ENCODE results near the gene TIMP3.
"Not testable (repeated sequence)": the region's sequence is repeated elsewhere in the genome, so short reads cannot be mapped to it uniquely, and the experiment has no call there.

Gene TIMP3

GRCh38 chr22:32870474-32870873, 69.0 kb downstream of the TIMP3 start:
- Histone ChIP-seq H3K4me1 (ENCODE audit: control insufficient read depth, insufficient read depth, low read length) (no peaks in the 10 kb centered on the region), H3K9ac (ENCODE audit: low read length in 2 of 2) (no peak overlapping the region), H3K27me3 (ENCODE audit: control insufficient read depth in 1 of 2, insufficient read depth in 2 of 2, low read length in 2 of 2) (no peaks in the 10 kb centered on the region), H3K9me3 (ENCODE audit: control insufficient read depth in 2 of 2, low read length in 2 of 2) (no peaks in the 10 kb centered on the region), H3K36me3 (ENCODE audit: control insufficient read depth in 2 of 2, insufficient read depth in 2 of 2, low read length in 2 of 2) (no peaks in the 10 kb centered on the region), H3K4me3 (ENCODE audit: low read length in 2 of 2) (no peak overlapping the region), H3K27ac (ENCODE audit: low read length) (no peak overlapping the region)

- H3K27me3 ChIP-seq (ENCODE audit: control insufficient read depth in 1 of 2, insufficient read depth in 2 of 2, low read length in 2 of 2); H3K9me3 ChIP-seq (ENCODE audit: control insufficient read depth in 2 of 2, low read length in 2 of 2); H3K4me3 ChIP-seq (ENCODE audit: low read length in 2 of 2); H3K4me1 ChIP-seq (ENCODE audit: control insufficient read depth, insufficient read depth, low read length); H3K36me3 ChIP-seq (ENCODE audit: control insufficient read depth in 2 of 2, insufficient read depth in 2 of 2, low read length in 2 of 2); H3K27ac ChIP-seq (ENCODE audit: low read length); H3K9ac ChIP-seq (ENCODE audit: low read length in 2 of 2): not testable (repeated sequence)
These were observed 72.1 kb downstream of the TIMP3 start for GRCh38 chr22:32873604-32874003.

- H3K9me3 ChIP-seq (ENCODE audit: control insufficient read depth in 2 of 2, low read length in 2 of 2) = no peaks in the 10 kb centered on the region
- H3K27me3 ChIP-seq (ENCODE audit: control insufficient read depth in 1 of 2, insufficient read depth in 2 of 2, low read length in 2 of 2) = no peaks in the 10 kb centered on the region
- no peak overlapping the region for H3K27ac ChIP-seq (ENCODE audit: low read length)
- H3K4me3 ChIP-seq (ENCODE audit: low read length in 2 of 2) = no peak overlapping the region
- H3K9ac ChIP-seq (ENCODE audit: low read length in 2 of 2) = no peak overlapping the region
- H3K36me3 ChIP-seq (ENCODE audit: control insufficient read depth in 2 of 2, insufficient read depth in 2 of 2, low read length in 2 of 2) = no peaks in the 10 kb centered on the region
- H3K4me1 ChIP-seq (ENCODE audit: control insufficient read depth, insufficient read depth, low read length) = no peaks in the 10 kb centered on the region
These were observed 72.9 kb downstream of the TIMP3 start for GRCh38 chr22:32874385-32874784.

GRCh38 chr22:32874976-32875375, 73.5 kb downstream of the TIMP3 start:
- H3K27ac ChIP-seq (ENCODE audit: low read length) = no peak overlapping the region
- no peaks in the 10 kb centered on the region for H3K27me3 ChIP-seq (ENCODE audit: control insufficient read depth in 1 of 2, insufficient read depth in 2 of 2, low read length in 2 of 2)
- no peaks in the 10 kb centered on the region for H3K9me3 ChIP-seq (ENCODE audit: control insufficient read depth in 2 of 2, low read length in 2 of 2)
- no peaks in the 10 kb centered on the region for H3K4me1 ChIP-seq (ENCODE audit: control insufficient read depth, insufficient read depth, low read length)
- H3K36me3 ChIP-seq (ENCODE audit: control insufficient read depth in 2 of 2, insufficient read depth in 2 of 2, low read length in 2 of 2) = no peaks in the 10 kb centered on the region
- H3K4me3 ChIP-seq (ENCODE audit: low read length in 2 of 2) = no peak overlapping the region
- no peak overlapping the region for H3K9ac ChIP-seq (ENCODE audit: low read length in 2 of 2)

- Histone ChIP-seq H3K4me1 (ENCODE audit: control insufficient read depth, insufficient read depth, low read length) (peaks cover 10% of the 10 kb centered on the region), H3K36me3 (ENCODE audit: control insufficient read depth in 2 of 2, insufficient read depth in 2 of 2, low read length in 2 of 2) (no peaks in the 10 kb centered on the region), H3K4me3 (ENCODE audit: low read length in 2 of 2) (no peak overlapping the region), H3K9ac (ENCODE audit: low read length in 2 of 2) (no peak overlapping the region), H3K27ac (ENCODE audit: low read length) (no peak overlapping the region), H3K9me3 (ENCODE audit: control insufficient read depth in 2 of 2, low read length in 2 of 2) (no peaks in the 10 kb centered on the region), H3K27me3 (ENCODE audit: control insufficient read depth in 1 of 2, insufficient read depth in 2 of 2, low read length in 2 of 2) (no peaks in the 10 kb centered on the region)
These were observed 75.0 kb downstream of the TIMP3 start for GRCh38 chr22:32876516-32876915.

- H3K9ac ChIP-seq (ENCODE audit: low read length in 2 of 2) = no peak overlapping the region
- peaks cover 10% of the 10 kb centered on the region for H3K4me1 ChIP-seq (ENCODE audit: control insufficient read depth, insufficient read depth, low read length)
- H3K4me3 ChIP-seq (ENCODE audit: low read length in 2 of 2) = no peak overlapping the region
- no peaks in the 10 kb centered on the region for H3K36me3 ChIP-seq (ENCODE audit: control insufficient read depth in 2 of 2, insufficient read depth in 2 of 2, low read length in 2 of 2)
- no peaks in the 10 kb centered on the region for H3K9me3 ChIP-seq (ENCODE audit: control insufficient read depth in 2 of 2, low read length in 2 of 2)
- H3K27ac ChIP-seq (ENCODE audit: low read length) = no peak overlapping the region
- no peaks in the 10 kb centered on the region for H3K27me3 ChIP-seq (ENCODE audit: control insufficient read depth in 1 of 2, insufficient read depth in 2 of 2, low read length in 2 of 2)
These were observed 75.7 kb downstream of the TIMP3 start for GRCh38 chr22:32877196-32877595.

GRCh38 chr22:32879550-32879949, 78.0 kb downstream of the TIMP3 start:
- Histone ChIP-seq H3K9ac (ENCODE audit: low read length in 2 of 2) (no peak overlapping the region), H3K36me3 (ENCODE audit: control insufficient read depth in 2 of 2, insufficient read depth in 2 of 2, low read length in 2 of 2) (no peaks in the 10 kb centered on the region), H3K4me1 (ENCODE audit: control insufficient read depth, insufficient read depth, low read length) (peaks cover 10% of the 10 kb centered on the region), H3K27me3 (ENCODE audit: control insufficient read depth in 1 of 2, insufficient read depth in 2 of 2, low read length in 2 of 2) (no peaks in the 10 kb centered on the region), H3K9me3 (ENCODE audit: control insufficient read depth in 2 of 2, low read length in 2 of 2) (no peaks in the 10 kb centered on the region), H3K4me3 (ENCODE audit: low read length in 2 of 2) (no peak overlapping the region), H3K27ac (ENCODE audit: low read length) (no peak overlapping the region)

- Histone ChIP-seq H3K36me3 (ENCODE audit: control insufficient read depth in 2 of 2, insufficient read depth in 2 of 2, low read length in 2 of 2) (no peaks in the 10 kb centered on the region), H3K27me3 (ENCODE audit: control insufficient read depth in 1 of 2, insufficient read depth in 2 of 2, low read length in 2 of 2) (no peaks in the 10 kb centered on the region), H3K9ac (ENCODE audit: low read length in 2 of 2) (no peak overlapping the region), H3K4me3 (ENCODE audit: low read length in 2 of 2) (no peak overlapping the region), H3K27ac (ENCODE audit: low read length) (no peak overlapping the region), H3K4me1 (ENCODE audit: control insufficient read depth, insufficient read depth, low read length) (peaks cover 10% of the 10 kb centered on the region), H3K9me3 (ENCODE audit: control insufficient read depth in 2 of 2, low read length in 2 of 2) (no peaks in the 10 kb centered on the region)
These were observed 78.6 kb downstream of the TIMP3 start for GRCh38 chr22:32880061-32880460.

GRCh38 chr22:32880505-32880892, 79.0 kb downstream of the TIMP3 start:
- Histone ChIP-seq H3K27ac (ENCODE audit: low read length) (no peak overlapping the region), H3K36me3 (ENCODE audit: control insufficient read depth in 2 of 2, insufficient read depth in 2 of 2, low read length in 2 of 2) (no peaks in the 10 kb centered on the region), H3K9ac (ENCODE audit: low read length in 2 of 2) (no peak overlapping the region), H3K4me1 (ENCODE audit: control insufficient read depth, insufficient read depth, low read length) (peaks cover 10% of the 10 kb centered on the region), H3K27me3 (ENCODE audit: control insufficient read depth in 1 of 2, insufficient read depth in 2 of 2, low read length in 2 of 2) (no peaks in the 10 kb centered on the region), H3K4me3 (ENCODE audit: low read length in 2 of 2) (no peak overlapping the region), H3K9me3 (ENCODE audit: control insufficient read depth in 2 of 2, low read length in 2 of 2) (no peaks in the 10 kb centered on the region)

- Histone ChIP-seq H3K9me3 (ENCODE audit: control insufficient read depth in 2 of 2, low read length in 2 of 2) (no peaks in the 10 kb centered on the region), H3K4me3 (ENCODE audit: low read length in 2 of 2) (no peak overlapping the region), H3K4me1 (ENCODE audit: control insufficient read depth, insufficient read depth, low read length) (peaks cover 10% of the 10 kb centered on the region), H3K9ac (ENCODE audit: low read length in 2 of 2) (no peak overlapping the region), H3K27ac (ENCODE audit: low read length) (no peak overlapping the region), H3K27me3 (ENCODE audit: control insufficient read depth in 1 of 2, insufficient read depth in 2 of 2, low read length in 2 of 2) (no peaks in the 10 kb centered on the region), H3K36me3 (ENCODE audit: control insufficient read depth in 2 of 2, insufficient read depth in 2 of 2, low read length in 2 of 2) (no peaks in the 10 kb centered on the region)
These were observed 79.5 kb downstream of the TIMP3 start for GRCh38 chr22:32880893-32881596.

- H3K9ac ChIP-seq (ENCODE audit: low read length in 2 of 2) = no peak overlapping the region
- H3K9me3 ChIP-seq (ENCODE audit: control insufficient read depth in 2 of 2, low read length in 2 of 2) = no peaks in the 10 kb centered on the region
- H3K27ac ChIP-seq (ENCODE audit: low read length) = no peak overlapping the region
- no peaks in the 10 kb centered on the region for H3K36me3 ChIP-seq (ENCODE audit: control insufficient read depth in 2 of 2, insufficient read depth in 2 of 2, low read length in 2 of 2)
- peaks cover 11% of the 10 kb centered on the region for H3K4me1 ChIP-seq (ENCODE audit: control insufficient read depth, insufficient read depth, low read length)
- H3K27me3 ChIP-seq (ENCODE audit: control insufficient read depth in 1 of 2, insufficient read depth in 2 of 2, low read length in 2 of 2) = no peaks in the 10 kb centered on the region
- no peak overlapping the region for H3K4me3 ChIP-seq (ENCODE audit: low read length in 2 of 2)
These were observed 80.9 kb downstream of the TIMP3 start for GRCh38 chr22:32882360-32882755.
